ENCODE results near the gene ITPRIP.

- TF ChIP-seq CTCF (IDR thresholded peaks at IDR 0.05) (no peak), POLR2A (IDR thresholded peaks at IDR 0.05) (no peak)
Measured at GRCh38 chr10:104333728-104334373, 4.4 kb downstream of the ITPRIP start.

Measured in body of pancreas (tissue), 4 donors.